ENCODE data around the gene RNPEPL1.
"Not testable (repeated sequence)": the region's sequence is repeated elsewhere in the genome, so short reads cannot be mapped to it uniquely, and the experiment has no call there.

Gene RNPEPL1

DNA sequence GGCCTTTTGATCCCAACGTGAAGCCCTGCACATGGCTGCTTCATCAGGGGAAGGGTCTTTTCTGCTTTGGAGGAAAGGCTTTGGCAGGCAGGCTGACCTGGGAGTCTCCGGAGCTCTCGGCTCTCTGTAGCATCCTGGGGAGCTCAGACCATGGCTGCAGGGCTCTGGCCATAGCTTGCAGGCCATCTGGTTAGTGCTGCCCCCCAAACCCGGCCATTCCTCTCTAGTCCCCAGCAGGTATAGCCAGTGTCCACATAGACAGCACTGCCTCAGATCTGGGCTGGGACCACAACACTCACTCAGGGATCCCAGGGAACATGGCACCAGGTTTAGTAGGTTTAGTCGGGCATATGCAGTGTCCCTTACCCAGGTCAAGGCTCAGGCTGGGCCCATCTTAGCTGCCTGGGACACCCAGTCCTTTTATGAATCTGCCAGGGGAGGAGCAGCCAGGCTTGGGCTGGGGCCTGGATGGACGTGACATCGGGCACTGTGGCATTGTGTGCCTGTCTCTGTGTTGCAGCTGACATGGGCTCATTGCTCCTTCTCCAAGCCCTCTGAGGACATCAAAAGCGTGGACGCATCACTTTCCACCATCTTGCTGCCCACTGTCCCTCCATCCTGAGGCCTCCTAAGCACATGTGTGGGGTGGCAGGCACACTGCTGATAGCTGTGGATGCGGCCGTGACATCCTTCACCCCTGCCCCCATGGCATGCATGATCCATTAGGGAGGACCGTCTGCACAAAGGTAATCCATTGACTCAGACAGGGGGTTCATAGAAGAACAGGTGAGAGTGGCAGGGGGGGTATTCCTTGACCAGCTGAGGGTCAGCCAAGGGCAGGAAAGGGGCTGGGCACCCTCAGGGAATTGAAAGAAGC lies 37.8 kb downstream of the RNPEPL1 start:
- DNase-seq: no peak

DNA sequence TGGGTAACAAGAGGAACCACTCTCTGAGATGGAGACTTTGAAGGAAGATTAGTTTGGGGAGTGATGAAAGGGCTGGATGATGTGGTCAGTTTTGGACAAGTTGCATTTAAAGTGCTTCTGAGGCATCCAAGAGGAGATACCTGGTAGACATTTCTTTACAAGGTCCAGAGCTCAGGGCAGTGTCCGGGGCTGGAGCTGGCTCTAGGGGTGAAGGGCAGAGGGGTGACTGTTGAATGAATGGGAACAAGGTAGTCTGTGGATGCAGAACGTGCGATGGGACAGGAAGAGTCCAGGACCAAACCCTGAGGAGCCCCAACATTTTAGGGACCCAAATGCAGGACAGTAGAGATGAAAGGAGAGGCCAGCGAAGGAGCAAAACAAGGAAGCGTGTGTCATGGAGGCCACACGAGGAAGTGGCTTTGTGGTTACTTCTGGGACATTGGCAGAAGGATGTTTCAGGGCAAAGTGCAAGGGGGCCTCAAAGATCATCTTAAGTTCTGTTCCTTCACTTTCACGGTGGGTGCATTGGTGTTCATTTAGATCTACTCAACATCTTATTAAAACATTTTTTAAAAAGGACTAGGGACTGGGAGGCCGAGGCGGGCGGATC lies 43.4 kb downstream of the RNPEPL1 start:
- peak in 1 of 2 donors; percentile 27 for DNase-seq

DNA sequence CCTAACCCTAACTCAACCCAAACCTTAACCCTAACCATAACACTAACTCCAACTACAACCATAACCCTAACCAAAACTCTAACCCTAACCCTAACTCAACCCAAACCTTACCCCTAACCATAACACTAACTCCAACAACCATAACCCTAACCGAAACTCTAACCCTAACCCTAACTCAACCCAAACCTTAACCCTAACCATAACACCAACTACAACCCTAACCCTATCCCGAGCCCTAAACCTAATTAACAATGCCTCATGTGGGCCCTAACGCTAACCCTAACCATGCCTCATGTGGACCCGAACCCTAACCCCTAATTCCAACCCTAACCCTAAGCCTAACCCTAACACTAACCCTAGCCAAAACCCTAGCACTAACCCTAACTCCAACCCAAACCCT lies 45.5 kb downstream of the RNPEPL1 start:
- no peak for DNase-seq

DNA sequence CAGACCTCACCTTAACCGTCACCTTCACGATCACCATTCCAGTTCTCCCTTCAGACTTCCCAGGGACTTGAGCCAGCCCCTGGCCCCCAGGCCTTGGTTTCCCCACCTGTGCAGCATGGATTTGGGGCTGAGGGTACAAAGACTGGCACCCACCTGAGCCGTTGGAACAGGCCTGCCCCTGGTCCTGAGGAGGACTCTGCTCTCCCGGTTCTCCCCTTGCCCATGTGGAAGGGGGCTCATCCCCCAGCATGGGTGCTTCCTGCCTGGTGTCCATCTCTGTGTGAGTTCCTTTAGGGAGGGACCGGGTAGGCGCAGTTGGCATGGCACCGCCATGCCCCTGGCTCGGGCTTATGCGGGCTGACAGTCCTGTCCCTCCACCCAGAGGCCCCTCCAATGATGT lies 46.1 kb downstream of the RNPEPL1 start:
- DNase-seq: no peak

DNA sequence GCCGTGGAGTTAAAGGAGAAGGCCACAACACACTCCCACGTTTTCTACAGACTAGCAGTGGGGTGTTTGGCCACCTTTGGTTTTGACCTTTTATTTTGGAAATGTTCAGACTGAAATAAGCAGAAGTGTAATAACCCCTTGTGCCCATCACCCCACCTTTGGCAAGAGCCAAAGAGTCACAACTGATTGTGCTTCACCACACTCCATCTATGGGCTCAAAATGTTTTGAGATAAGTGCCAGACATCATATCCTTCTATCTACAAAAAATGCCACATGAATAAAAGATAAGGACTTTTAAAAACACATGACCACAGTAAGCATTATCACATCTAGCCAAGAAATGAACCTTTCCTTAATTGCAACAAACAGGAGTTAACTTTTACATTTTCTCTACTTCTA lies 47.1 kb downstream of the RNPEPL1 start:
- no peak for DNase-seq

DNA sequence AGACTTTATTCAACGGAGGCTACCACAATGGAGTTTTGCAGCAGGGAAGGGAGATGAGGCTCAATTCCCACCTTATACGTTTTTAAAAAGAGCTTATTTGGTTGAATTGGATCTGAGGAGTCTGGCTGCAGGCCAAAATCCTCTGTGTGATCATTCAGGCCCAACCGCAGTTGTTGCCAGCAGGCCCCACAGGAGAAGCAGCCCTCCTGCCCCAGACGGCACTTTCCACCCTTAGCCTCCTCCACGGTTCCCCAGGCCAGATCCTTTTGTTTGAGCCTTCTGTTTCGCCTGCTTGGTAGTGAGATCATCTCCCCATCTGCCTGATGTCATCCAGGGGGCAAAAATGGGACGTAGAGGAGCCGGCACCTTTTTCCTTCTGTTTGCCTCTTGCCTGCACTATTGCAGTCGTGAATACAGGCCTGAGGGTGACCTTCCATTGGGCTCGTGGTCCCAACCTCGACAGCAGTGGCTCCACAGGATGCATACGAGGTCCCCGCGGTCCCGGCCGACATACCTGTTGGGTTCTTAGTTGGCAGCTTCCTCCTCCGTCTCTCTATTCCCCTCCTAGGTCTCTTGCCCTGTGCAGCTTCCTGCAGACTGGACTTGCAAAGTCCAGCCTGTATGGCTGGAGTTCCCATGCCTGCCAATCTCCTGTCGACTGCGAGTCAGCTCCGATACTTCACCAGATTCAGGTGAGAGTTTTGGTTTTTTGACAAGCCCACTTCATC lies 47.7 kb downstream of the RNPEPL1 start:
- DNase-seq: no peak

DNA sequence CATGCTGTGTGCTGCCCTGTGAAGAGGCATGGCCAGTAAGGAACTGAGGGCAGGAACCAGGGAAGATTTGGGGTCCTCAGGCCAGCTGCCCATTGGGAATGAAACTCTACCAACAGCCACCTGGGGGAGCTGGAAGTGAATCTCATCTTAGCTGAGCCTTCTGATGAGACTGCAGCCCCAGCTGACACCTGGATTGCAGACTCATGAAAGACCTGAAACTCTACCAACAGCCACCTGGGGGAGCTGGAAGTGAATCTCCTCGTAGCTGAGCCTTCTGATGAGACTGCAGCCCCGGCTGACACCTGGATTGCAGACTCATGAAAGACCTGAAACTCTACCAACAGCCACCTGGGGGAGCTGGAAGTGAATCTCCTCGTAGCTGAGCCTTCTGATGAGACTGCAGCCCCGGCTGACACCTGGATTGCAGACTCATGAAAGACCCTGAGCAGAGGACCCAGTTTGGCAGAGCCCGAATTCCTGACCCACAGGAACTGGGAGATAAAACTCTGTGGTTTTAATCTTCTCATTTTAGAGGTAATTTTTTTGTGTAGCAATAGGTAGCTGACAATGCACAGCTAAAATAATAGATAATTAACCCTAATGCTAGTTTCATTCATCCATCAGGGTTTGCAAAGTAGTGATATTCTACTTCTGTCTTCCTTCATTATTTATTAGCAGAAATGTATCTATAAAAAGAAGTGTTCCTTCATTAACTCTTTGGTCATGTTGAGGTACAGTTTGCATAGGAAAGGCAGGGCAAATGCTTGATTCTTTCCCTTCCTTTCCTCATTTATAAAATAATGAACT lies 48.8 kb downstream of the RNPEPL1 start:
- not testable (repeated sequence) for DNase-seq

DNA sequence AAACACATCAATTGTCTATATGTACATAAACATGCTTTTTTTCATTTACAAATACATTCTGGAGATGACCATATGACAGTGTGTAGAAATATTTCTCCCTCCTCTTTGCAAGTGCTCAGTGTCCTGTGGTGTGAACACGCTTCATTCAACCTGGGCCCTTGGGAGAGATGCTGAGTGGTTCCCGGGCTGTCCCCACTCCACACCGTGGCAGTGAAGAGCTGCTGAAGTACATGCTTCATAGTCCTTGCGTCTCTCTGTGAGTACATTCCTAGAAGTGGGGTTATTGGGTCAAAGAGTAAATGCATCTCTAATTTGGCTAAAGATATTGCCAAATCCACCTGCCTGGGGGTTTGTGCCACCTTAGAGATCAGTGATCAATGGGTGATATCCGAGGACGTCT lies 50.5 kb downstream of the RNPEPL1 start:
- DNase-seq: no peak

DNA sequence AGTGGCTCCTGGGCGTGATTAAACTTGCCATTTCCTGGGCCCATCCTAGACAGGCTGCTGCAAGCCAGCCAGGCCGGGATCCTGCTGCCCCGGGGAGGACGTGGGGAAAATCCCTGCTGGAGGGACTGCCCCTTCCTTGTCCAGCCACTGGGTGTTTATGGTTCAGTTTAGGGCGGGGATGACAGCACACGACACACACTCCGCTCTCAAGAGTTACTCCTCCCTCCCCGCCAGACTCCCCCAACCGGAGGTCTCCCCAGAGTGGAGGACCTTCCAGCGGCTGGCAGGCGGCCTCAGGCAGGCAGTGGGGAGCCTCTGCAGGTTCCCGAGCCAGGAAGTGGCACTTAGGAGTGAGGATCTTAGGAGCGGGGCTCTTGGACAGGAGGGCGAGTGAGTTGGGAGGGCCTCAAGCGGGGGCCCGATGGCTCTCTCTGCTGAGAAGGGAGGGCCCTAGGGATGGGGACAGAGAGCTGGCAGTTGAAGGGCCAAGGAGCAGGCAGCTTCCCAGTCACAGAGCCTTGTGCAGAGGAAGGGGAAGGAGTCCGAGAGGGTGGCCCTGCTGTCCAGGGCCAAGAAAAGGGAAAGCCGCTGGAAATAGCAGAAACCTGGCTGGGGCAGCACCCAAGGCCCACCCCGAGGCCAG lies 51.3 kb downstream of the RNPEPL1 start:
- no peak for DNase-seq

DNA sequence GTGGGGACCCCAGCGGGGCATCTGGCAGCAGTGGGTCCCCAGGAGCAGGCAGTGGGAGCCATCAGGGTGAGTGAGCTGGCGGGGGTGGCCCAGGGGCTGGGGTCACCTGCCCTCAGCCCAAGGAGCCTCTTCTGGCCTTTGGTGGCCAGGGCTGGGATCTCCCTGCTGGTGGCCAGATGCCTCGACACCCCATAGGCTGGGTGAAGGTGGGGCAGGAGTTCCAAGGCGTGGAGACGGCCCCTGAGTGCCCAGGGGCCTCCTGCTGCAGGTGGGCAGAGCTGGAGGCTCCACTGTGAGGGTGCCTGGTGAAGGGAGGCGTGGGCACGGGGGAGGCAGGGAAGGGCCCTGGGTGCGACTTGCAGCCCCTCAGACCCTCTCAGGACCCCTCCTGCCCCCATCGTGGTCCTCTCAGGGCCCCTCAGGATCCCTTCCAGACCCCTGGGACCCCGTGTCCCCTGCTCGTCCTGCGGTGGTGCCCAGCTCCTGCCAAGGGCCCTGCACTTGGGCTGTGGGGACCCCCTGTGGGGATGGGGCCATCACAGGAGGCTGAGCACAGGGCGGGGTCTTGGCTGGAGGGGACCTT lies 52.0 kb downstream of the RNPEPL1 start:
- DNase-seq: no peak

DNA sequence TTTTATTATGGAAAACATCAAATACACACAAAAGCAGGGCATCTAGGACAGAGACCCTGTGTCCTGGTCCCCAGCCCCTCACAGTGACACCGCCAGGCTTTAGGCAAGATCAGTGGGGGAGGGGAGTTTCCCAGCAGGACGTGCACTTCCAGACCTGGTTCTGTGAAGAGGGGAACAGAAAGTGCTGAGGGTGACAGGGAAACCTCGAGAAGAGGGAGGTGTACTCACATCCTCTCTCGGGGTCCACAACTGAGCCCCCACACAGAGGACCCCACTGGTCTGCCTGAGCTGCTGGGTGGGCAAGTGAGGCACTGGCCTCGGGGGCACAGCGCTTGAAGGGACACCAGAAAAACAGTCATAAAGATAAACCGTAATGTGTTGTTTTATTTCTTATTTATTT lies 52.6 kb downstream of the RNPEPL1 start:
- DNase-seq: no peak

DNA sequence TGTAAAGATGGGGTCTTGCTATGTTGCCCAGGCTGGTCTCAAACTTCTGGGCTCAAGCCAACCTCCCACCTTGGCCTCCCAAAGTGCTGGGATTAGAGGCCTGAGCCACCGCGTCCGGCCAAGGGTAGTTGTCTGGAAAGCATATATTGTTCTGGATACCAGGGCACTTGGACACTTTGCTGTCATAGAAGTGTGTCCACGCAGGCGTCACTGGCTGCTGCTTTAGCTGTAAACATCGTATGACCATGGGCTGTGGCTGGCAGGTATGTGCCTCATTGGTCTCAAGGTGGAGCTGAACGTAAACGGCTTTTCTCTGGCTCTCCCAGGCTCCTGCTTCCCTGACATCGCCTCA lies 53.8 kb downstream of the RNPEPL1 start:
- DNase-seq: no peak

DNA sequence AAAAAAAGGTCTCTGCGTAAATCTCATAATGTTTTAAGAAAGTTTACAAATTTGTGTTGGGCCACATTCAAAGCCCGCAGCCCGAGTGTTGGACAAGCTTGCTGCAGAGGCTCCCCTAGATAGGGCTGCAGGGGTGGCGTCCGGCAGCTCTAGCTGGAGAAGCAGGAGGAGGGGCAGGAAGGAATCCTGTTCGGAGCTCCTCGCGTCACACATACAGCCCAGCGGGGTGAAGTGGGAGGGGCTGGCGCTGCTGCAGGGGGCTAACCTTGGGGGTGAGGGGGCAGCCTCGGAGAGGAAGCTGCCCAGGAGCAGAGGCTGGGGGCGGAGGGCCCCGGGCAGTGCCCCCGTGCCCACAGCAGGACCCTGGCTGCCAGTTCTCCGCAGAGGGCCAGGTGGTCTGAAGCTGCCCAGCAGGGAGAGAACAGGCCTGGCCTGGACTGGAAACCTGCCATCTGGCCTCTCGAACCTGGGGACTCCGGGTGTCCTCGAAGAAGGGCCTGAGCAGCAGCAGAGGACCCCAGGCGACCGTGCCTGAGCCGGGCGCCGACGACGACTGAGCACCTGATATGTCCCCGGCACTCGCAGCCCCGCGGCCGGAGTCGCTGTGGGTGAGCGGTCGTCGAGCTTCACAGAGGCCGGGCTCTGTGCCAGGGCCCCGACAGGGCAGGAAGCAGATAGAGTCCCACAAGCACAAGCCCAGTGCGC lies 54.4 kb downstream of the RNPEPL1 start:
- DNase-seq: peak; percentile 57 to 70

DNA sequence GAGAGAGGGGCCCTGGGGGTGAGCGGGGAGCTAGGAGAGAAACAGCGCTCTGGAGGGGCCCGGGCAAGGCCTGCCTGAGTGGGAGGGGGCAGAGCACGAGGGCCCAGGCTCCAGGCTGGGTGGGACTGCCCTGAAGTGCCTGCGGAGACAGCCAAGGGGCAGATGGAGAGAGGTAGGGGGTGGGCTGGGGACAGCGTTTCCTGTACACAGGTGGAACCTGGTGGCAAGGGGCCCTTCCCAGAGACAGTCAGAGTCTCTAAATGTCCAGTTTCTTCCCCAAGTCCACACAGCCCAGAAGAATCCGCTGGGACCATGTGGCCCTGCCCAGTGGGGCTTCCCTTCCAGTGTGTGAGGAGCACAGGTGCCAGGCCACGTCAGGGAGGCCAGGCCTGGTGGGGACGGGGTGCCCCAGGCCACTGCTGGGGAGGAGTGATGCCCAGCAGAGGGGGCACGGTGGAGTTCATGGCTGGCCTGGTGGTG lies 55.3 kb downstream of the RNPEPL1 start:
- DNase-seq: no peak

DNA sequence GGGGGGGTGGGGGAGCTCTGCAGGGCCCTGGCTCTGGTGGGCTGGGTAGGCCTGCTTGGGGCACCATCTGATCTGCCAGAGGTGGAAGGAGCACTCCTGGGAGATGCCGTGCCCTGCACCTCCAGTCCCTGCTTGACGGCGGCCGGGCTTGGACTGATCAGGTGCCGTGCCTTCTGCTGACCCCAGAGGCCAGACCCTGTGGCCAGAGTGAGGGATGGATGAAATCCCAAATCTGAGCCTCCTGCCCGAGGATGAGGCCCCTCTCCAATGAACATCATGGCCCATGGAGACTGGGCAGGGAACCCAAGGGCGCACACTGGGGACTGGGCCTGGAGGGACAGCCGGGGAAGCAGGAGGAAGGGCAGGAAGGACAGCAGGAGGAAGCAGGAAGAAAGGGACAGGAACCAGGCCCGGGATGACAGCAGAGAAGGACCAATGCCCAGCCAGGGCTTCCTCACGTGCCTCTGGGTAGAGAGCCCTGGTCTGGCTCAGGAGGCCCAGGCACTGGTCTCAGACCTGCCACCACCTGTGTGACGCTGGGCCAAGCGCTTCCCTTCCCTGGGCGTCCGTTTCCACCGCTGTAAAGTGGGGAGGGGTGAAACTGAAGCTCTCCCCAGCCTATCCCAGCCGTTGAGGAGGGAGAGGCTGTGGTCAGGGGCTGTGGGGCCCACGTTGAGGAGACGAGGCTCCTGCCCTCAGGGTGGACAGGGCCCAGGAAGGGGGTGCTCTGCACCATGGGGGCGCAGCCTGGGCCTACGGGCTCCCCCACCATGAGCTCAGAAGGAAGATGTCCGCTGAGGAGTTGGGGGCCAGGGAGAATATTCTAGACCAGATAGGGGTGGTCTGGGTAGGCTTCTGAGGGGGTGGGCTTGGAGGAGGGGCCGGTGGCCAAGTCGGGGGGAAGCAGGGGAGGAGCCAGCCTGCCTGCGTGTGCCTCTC lies 56.0 kb downstream of the RNPEPL1 start:
- peak in 1 of 2 donors; percentile 26 for DNase-seq

DNA sequence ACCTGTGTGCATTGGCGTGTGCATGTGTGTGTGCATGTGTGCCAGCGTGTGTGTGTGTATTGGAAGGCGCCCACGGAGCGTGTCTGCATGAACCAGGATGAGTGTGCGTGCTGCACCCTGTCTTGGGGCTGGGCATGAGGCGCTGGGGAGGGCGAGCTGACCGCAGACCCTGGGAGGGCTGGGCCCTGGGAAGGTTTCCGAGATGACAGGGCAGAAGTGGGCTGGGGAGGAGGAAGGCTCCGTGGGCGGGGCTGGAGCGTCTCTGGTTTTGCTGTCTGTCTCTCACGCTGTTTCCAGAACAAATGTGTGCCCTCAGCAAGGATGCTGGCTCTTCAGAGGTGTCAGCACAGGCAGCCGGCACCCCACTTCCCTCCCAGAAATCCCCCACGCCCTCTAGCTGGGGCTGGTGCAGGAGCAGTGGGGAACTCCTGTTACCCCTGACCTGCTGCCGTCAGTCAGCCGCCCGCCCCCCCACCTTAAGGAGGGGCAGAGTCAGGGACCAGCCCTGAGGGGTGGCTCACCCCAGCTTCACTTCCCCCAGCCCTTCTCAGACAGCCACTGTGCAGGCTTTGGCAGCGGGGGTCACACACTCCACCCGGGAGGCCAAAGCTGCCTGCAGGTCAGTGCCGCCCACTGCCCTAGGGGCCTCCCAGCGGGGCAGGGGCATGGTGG lies 56.8 kb downstream of the RNPEPL1 start, which contains the start of gene GPR35:
TSS of gene GPR35 (plus strand) at position 531 of the 672 bp plus-strand sequence. CDS start 4,473 bp downstream, outside the sequence.
- peak; percentile 88 to 93 for DNase-seq

DNA sequence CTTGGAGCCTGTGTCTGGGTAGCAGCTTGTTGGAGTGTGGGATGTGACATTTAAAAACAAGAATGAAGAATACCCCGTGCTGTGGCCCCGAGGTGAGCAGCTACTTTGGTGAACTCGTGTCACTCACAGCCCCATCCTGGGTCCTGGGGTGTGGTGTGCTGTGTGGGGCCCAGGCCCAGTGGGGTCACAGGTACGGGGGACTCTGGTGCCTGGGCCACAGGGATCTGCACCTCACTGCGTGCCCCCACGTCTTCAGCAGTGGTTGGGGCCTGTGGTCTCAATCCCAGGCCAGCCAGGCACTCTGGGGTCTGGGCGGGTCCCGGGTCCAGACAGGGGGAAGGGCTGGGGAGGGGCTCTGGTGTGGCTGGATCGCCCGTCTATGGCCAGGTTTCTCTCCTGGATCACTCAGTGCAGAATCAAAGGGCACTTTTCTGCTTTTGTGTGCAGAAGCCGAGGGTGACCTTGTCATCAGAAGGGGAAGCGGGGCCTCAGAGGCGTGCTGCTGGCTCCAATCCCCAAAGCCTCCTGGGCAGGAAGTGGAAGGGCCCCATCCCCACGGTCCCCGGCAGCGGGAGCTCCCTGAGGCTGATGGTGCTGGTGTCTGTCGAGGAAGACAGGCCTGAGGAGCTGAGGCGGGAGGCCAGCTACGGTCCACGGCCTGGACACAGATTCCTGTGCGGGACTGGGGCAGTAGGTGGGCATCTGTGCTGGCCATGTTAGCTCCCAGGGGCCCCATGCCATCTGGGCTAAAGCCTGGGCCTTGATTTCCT lies 58.4 kb downstream of the RNPEPL1 start:
- peak; percentile 27 to 65 for DNase-seq

DNA sequence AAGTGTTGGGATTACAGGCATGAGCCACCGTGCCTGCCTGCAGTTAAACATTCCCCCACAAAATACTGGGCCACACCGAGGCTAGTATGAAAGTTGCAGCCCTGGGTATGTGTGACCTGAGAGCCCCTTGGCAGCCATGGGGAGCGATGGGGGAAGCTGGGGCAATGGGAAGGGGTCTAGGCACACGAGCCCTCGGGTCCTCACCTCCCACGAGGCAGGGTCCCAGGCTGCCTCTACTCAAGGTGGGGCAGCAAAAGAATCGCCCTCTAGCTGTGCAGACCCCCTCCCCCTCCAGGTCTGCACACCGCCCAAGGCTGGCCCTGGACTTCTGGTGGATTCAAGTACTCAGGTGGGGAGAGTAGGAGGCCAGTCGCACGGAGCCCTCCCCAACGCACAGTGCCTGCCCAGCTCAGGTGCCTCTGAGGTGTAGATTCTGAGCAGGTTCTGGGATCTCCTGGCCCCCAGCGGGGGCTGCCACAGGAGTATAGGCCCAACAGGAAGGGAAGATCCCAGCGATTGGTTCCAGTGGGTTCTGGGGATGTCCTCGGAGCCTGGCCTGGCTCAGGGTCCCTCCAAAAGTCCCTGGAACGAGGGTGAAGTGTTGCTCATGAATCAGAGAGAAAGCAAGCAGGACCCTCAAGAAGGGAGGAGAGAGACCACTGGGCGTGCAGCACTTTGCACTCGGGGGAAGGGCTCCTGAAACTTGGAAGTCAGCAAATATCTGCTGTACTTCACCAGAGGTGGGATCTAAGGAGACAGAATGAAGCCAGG lies 59.6 kb downstream of the RNPEPL1 start:
- DNase-seq: no peak

Measured in CD4-positive, alpha-beta T cell treated with Interleukin-1 beta for 1 hour (primary cell).